HepG2 (cell line): Measurements from ENCODE around the gene WNK1. TPM values are rescaled to one million over a fixed set of nuclear protein-coding genes. Genes with fewer than 3 reads are reported as not detected.

Experiments used
- ATAC-seq: fragments of 200-7000 bp; cut with Tn5 transposase; 3 replicates; pipeline ENCODE4 v1.9.1; 2020; ENCODE audit warnings: mild to moderate bottlenecking, moderate library complexity
- BruUV-seq: library from RNA; stranded (reverse); fragments of 400-500 nt; replicated peaks from 2 replicates; lab custom pipeline; 2021; lab: Mats Ljungman, UMichigan
- CTCF ChIA-PET: fragments of 300-600 bp; formaldehyde crosslinking; extraction: SDS; loops from one replicate; lab custom pipeline; 2021; ENCODE audit warnings: low total read pairs, inconsistent platforms, low intra/inter-chr PET ratio; lab: Yijun Ruan, JAX
- POLR2A ChIA-PET: fragments of 350-600 bp; sonication (Branson Sonifier 250); formaldehyde crosslinking; loops from one replicate; lab custom pipeline; 2020; ENCODE audit warnings: antibody characterized with exemption, inconsistent platforms; lab: Yijun Ruan, JAX
- DNase-seq: peaks from one replicate; pipeline ENCODE4 v3.0.0-alpha.2; 2015; ENCODE audit warnings: low spot score
- FAIRE-seq: peaks from 3 replicates; lab custom pipeline; 2011; peaks lifted over from hg19 to GRCh38; lab: Jason Lieb, UNC
- H2AFZ ChIP-seq: one replicate; pipeline ENCODE4 v1.6.1; 2011; ENCODE audit warnings: low read length, inconsistent platforms
- H3K27ac ChIP-seq: fragments of 300-600 bp; 3 replicates; pipeline ENCODE4 v1.8.0; 2011; ENCODE audit warnings: mixed run types, mild to moderate bottlenecking, mixed read lengths, low read length, inconsistent platforms; ENCODE audit not compliant: insufficient read depth; ENCODE audit errors: extremely low read length
- H3K27me3 ChIP-seq, 2 experiments: fragments of 200-600 bp in 1 of 2; 2 replicates in 1 of 2; 3 replicates in 1 of 2; pipeline versions ENCODE4 v1.6.0 to v1.8.0; 2011; ENCODE audit warnings: low read length in 2 of 2, mild to moderate bottlenecking in 2 of 2, moderate library complexity in 2 of 2, inconsistent platforms in 1 of 2; ENCODE audit not compliant: insufficient read depth in 2 of 2, control insufficient read depth in 1 of 2
- H3K36me3 ChIP-seq, 2 experiments: fragments of 200-600 bp in 1 of 2; replicated peaks in 1 of 2; 2 replicates in 1 of 2; 3 replicates in 1 of 2; pipeline versions ENCODE4 v1.5.1 to v1.8.0; 2011; ENCODE audit warnings: low read length in 2 of 2, inconsistent platforms in 1 of 2; ENCODE audit not compliant: insufficient read depth in 2 of 2, control insufficient read depth in 1 of 2
- H3K4me1 ChIP-seq: 2 replicates; pipeline ENCODE4 v1.5.1; 2012; ENCODE audit warnings: low read length, inconsistent platforms; ENCODE audit not compliant: insufficient read depth
- H3K4me2 ChIP-seq: 2 replicates; pipeline ENCODE4 v1.6.0; 2011; ENCODE audit warnings: low read depth, low read length, inconsistent platforms
- H3K4me3 ChIP-seq, 3 experiments: fragments of 200-600 bp in 1 of 3; sonication (generic), shearing (Covaris generic) in 1 of 3; replicated peaks in 1 of 3; 2 replicates each; pipeline ENCODE4 v1.5.1; 2011 to 2016; ENCODE audit warnings: low read length in 3 of 3, inconsistent platforms in 2 of 3, low read depth in 2 of 3, mild to moderate bottlenecking in 2 of 3, control low read depth in 1 of 3, mixed read lengths in 1 of 3; ENCODE audit not compliant: insufficient read depth in 1 of 3
- H3K79me2 ChIP-seq: one replicate; pipeline ENCODE4 v1.6.1; 2011; ENCODE audit warnings: low read length, inconsistent platforms; ENCODE audit not compliant: insufficient read depth
- H3K9ac ChIP-seq: 2 replicates; pipeline ENCODE4 v1.6.0; 2011; ENCODE audit warnings: mild to moderate bottlenecking, low read depth, low read length, inconsistent platforms; ENCODE audit not compliant: insufficient read depth
- H3K9me3 ChIP-seq: 2 replicates; pipeline ENCODE4 v1.5.1; 2012; ENCODE audit warnings: mild to moderate bottlenecking, low read length
- H4K20me1 ChIP-seq: 2 replicates; pipeline ENCODE4 v1.6.0; 2011; ENCODE audit warnings: inconsistent platforms, mild to moderate bottlenecking, low read length, moderate library complexity; ENCODE audit not compliant: insufficient read depth
- CEBPB ChIP-seq: IDR thresholded peaks from 2 replicates; pipeline ENCODE4 v1.6.1; 2011; ENCODE audit warnings: low read depth, low read length, improper control_type of control experiment, borderline replicate concordance
- GFI1 ChIP-seq: sonication (generic); formaldehyde crosslinking; IDR thresholded peaks from 2 replicates; pipeline ENCODE4 v1.5.0; 2020; ENCODE audit warnings: missing genetic modification reagents, mild to moderate bottlenecking, borderline replicate concordance
- HNRNPH1 ChIP-seq: fragments of 200-400 bp; formaldehyde crosslinking; optimal IDR thresholded peaks from 2 replicates; pipeline ENCODE3; 2017; ENCODE audit warnings: mild to moderate bottlenecking, low read depth, low read length
- JARID2 ChIP-seq: sonication (generic); formaldehyde crosslinking; IDR thresholded peaks from 2 replicates; pipeline ENCODE4 v1.8.1; 2023; ENCODE audit warnings: missing genetic modification reagents, inconsistent platforms; ENCODE audit not compliant: insufficient replicate concordance
- MBNL3 ChIP-seq: fragments of 250-450 bp; sonication (Bioruptor Pico); conservative IDR thresholded peaks from 2 replicates; pipeline ENCODE4 v1.8.0; 2022; ENCODE audit warnings: mild to moderate bottlenecking, inconsistent platforms
- NFE2L1 ChIP-seq: sonication (generic); formaldehyde crosslinking; IDR thresholded peaks from 2 replicates; pipeline ENCODE4 v1.4.0; 2020; ENCODE audit warnings: missing genetic modification reagents, mild to moderate bottlenecking, borderline replicate concordance
- RNF2 ChIP-seq: fragments of 450-650 bp; conservative IDR thresholded peaks from 2 replicates; pipeline ENCODE4 v1.6.1; 2016; ENCODE audit warnings: low read depth
- ZNF180 ChIP-seq: sonication (generic); formaldehyde crosslinking; IDR thresholded peaks from 2 replicates; pipeline ENCODE4 v1.4.0; 2020; ENCODE audit warnings: low read depth, missing genetic modification reagents, borderline replicate concordance
- ZNF205 ChIP-seq: IDR thresholded peaks from 2 replicates; pipeline ENCODE4 v1.6.1; 2018; ENCODE audit warnings: missing biosample characterization, missing genetic modification reagents
- ZNF768 ChIP-seq: sonication (generic); formaldehyde crosslinking; IDR thresholded peaks from 2 replicates; pipeline ENCODE4 v1.4.0; 2020; ENCODE audit warnings: missing genetic modification reagents
- ZSCAN25 ChIP-seq: sonication (generic); formaldehyde crosslinking; IDR thresholded peaks from 2 replicates; pipeline ENCODE4 v1.8.0; 2022; ENCODE audit warnings: mild to moderate bottlenecking, missing genetic modification reagents
- WGBS: methylation state at CpG from one replicate; pipeline ENCODE4 v1.1.6; 2017; ENCODE audit warnings: low lambda C conversion rate; 5-methylcytosine and 5-hydroxymethylcytosine counted together
- in situ Hi-C: cut with HindIII; loops from 2 replicates; pipeline ENCODE4 v1.10.0; 2017; ENCODE audit warnings: low pct_unique_long_range_greater_than_20kb; ENCODE audit not compliant: extremely low pct_ligation_motif_present
- intact Hi-C: fragments of 100-400 bp; cut with micrococcal nuclease; formaldehyde crosslinking; loops from one replicate; pipeline ENCODE4 v1.10.0; 2022; ENCODE audit not compliant: unreplicated experiment
- polyA plus RNA-seq, 8 experiments: library from polyadenylated mRNA; depleted of rRNA in 3 of 8; stranded (reverse) in 7 of 8; unstranded in 1 of 8; fragments of >200 nt; fragmentation: Illumina TruSeq in 4 of 8; extraction: Trizol in 4 of 8; gene quantifications; 2 replicates each; pipeline versions ENCODE4 v1.2.1 to v1.2.3, GENCODE V29; 2011 to 2016; ENCODE audit warnings: low read depth in 4 of 8, missing spikeins in 1 of 8, mixed read lengths in 1 of 8; ENCODE audit not compliant: insufficient read depth in 1 of 8
- total RNA-seq, 5 experiments: library from RNA; depleted of rRNA; stranded (reverse); fragments of >200 nt; fragmentation: Illumina TruSeq; extraction: Trizol; gene quantifications; 2 replicates each; pipeline ENCODE4 v1.2.3, GENCODE V29; 2016; ENCODE audit warnings: low read depth in 1 of 5
- TF ChIP-seq, protein P1 (sequence below): sonication (generic); formaldehyde crosslinking; IDR thresholded peaks from 2 replicates; pipeline ENCODE4 v1.5.0; 2020; ENCODE audit warnings: mild to moderate bottlenecking, low read depth, missing genetic modification reagents, borderline replicate concordance
- TF ChIP-seq, protein P2 (sequence below): sonication (generic); formaldehyde crosslinking; IDR thresholded peaks from 2 replicates; pipeline ENCODE4 v1.8.1; 2023; ENCODE audit warnings: mild to moderate bottlenecking, moderate library complexity, missing genetic modification reagents
- TF ChIP-seq, protein P3 (sequence below): fragments of 450-650 bp; IDR thresholded peaks from 2 replicates; pipeline ENCODE4 v1.6.1; 2017
- TF ChIP-seq, protein P4 (sequence below): sonication (generic); formaldehyde crosslinking; IDR thresholded peaks from 2 replicates; pipeline ENCODE4 v1.5.0; 2020; ENCODE audit warnings: missing genetic modification reagents

WNK1 gene
- total and polyA plus RNA-seq, 2 of the 13 experiments (the other 11 are each of a cell fraction or from before 2014, with no cell fraction given) = 31.1 to 54.8 TPM

DNA sequence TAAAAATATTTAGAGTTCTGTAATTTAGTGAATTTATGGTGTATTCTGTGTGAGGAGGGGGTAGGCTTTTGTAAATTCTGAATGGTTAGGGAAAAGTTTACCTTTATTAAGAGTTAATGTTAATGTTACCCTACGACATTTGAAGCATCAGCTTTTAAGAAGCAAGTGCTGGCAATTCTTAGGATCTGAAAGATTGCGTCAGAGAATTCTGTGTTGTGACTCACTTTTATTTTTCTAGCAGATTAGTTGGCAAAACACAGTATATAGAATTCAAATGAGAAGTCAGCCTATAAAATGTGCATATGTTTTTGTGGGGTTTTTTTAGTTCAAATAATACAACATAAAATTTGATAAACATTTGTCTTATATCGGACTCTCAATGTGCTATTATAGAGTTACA lies 99.5 kb downstream of the WNK1 start:
- ChIA-PET POLR2A (no interaction called here), CTCF (no interaction called here)
- Histone ChIP-seq H3K27ac (no peak overlapping the region), H3K9me3 (no peaks in the 10 kb centered on the region), H3K36me3 (peaks cover 0 to 4% of the 10 kb centered on the region in 2 experiments; a peak in 3 of 5 replicates), H3K4me3 (no peak overlapping the region), H3K4me1 (no peaks in the 10 kb centered on the region), H3K79me2 (peaks cover 30% of the 10 kb centered on the region), H3K4me2 (no peak overlapping the region), H4K20me1 (peaks cover 9% of the 10 kb centered on the region; the same call in 1 of the 2 replicates), H2AFZ (no peak overlapping the region), H3K9ac (no peak overlapping the region), H3K27me3 (no peaks in the 10 kb centered on the region)
- no peak for TF ChIP-seq NFE2L1
- peak; percentile 42 for TF ChIP-seq CEBPB
- in situ Hi-C loops = no loop called here
- 97% methylated on average over 3 of the region's 3 CpGs for WGBS
- no peak for FAIRE-seq
- no peak for ATAC-seq
- no TSS peak for BruUV-seq
- no peak for DNase-seq
- intact Hi-C loops = no loop called here

DNA sequence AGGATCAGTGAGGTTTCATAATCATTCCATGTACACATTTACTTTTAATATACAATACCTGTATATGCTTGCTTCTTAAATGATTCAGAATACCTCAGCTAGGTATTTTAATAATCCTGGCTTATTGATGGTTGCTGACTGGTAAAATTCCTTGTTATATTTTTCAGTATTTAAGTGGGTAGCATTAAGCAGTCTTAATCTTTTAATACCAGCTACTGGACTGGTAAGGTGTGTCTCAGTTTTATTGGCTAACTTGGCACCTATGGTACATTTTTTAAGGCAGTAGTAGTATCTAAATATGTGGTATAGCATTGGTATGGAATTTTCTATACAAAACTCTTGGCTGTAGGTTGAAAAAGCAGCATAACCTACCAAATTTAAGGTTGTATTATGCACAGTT lies 100.5 kb downstream of the WNK1 start:
- H3K79me2 ChIP-seq = peaks cover 28% of the 10 kb centered on the region
- in situ Hi-C loops (no loop called here), intact Hi-C loops (no loop called here)
- ChIA-PET POLR2A (no interaction called here), CTCF (no interaction called here)
- H3K4me3 ChIP-seq = no peak overlapping the region
- no peaks in the 10 kb centered on the region for H3K27me3 ChIP-seq
- no peak overlapping the region for H3K4me2 ChIP-seq
- H3K27ac ChIP-seq = no peak overlapping the region
- H3K9me3 ChIP-seq = no peaks in the 10 kb centered on the region
- BruUV-seq = no TSS peak
- H4K20me1 ChIP-seq = peaks cover 9% of the 10 kb centered on the region; the same call in 1 of the 2 replicates
- H3K36me3 ChIP-seq = peaks cover 2 to 14% of the 10 kb centered on the region in 2 experiments
- H2AFZ ChIP-seq = no peak overlapping the region
- DNase-seq (no peak), ATAC-seq (no peak), FAIRE-seq (no peak)
- H3K9ac ChIP-seq = no peak overlapping the region
- no peaks in the 10 kb centered on the region for H3K4me1 ChIP-seq
- TF ChIP-seq ZNF180 (CRISPR knock-in tag) (no peak), MBNL3 (no peak), HNRNPH1 (no peak), ZSCAN25 (CRISPR knock-in tag) (no peak), ZNF768 (CRISPR knock-in tag) (no peak), GFI1 (CRISPR knock-in tag) (no peak), ZNF205 (no peak), RNF2 (no peak), JARID2 (CRISPR knock-in tag) (no peak)
- TF ChIP-seq, protein P1, sequence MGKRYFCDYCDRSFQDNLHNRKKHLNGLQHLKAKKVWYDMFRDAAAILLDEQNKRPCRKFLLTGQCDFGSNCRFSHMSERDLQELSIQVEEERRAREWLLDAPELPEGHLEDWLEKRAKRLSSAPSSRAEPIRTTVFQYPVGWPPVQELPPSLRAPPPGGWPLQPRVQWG (CRISPR knock-in tag) = no peak
- TF ChIP-seq, protein P2, sequence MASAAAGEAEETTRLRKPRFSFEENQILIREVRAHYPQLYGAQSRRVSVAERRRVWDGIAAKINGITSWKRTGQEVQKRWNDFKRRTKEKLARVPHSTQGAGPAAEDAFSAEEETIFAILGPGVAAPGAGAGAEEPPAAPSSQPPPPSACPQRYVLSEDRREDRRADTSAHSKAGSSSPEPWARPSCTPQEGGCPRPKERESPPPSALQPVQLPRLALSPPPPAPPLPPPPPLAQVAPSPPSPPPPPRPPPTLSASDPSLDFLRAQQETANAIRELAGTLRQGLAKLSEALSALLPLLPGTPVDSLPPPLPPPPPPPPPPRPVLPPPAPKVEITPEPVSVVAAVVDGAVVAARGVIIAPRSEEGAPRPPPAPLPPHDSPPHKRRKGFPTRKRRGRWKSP = no peak
- TF ChIP-seq, protein P3, sequence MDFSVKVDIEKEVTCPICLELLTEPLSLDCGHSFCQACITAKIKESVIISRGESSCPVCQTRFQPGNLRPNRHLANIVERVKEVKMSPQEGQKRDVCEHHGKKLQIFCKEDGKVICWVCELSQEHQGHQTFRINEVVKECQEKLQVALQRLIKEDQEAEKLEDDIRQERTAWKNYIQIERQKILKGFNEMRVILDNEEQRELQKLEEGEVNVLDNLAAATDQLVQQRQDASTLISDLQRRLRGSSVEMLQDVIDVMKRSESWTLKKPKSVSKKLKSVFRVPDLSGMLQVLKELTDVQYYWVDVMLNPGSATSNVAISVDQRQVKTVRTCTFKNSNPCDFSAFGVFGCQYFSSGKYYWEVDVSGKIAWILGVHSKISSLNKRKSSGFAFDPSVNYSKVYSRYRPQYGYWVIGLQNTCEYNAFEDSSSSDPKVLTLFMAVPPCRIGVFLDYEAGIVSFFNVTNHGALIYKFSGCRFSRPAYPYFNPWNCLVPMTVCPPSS = no peak
- TF ChIP-seq, protein P4, sequence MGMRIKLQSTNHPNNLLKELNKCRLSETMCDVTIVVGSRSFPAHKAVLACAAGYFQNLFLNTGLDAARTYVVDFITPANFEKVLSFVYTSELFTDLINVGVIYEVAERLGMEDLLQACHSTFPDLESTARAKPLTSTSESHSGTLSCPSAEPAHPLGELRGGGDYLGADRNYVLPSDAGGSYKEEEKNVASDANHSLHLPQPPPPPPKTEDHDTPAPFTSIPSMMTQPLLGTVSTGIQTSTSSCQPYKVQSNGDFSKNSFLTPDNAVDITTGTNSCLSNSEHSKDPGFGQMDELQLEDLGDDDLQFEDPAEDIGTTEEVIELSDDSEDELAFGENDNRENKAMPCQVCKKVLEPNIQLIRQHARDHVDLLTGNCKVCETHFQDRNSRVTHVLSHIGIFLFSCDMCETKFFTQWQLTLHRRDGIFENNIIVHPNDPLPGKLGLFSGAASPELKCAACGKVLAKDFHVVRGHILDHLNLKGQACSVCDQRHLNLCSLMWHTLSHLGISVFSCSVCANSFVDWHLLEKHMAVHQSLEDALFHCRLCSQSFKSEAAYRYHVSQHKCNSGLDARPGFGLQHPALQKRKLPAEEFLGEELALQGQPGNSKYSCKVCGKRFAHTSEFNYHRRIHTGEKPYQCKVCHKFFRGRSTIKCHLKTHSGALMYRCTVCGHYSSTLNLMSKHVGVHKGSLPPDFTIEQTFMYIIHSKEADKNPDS (CRISPR knock-in tag) = no peak
